Measurements from ENCODE around the gene NYAP2.

DNA sequence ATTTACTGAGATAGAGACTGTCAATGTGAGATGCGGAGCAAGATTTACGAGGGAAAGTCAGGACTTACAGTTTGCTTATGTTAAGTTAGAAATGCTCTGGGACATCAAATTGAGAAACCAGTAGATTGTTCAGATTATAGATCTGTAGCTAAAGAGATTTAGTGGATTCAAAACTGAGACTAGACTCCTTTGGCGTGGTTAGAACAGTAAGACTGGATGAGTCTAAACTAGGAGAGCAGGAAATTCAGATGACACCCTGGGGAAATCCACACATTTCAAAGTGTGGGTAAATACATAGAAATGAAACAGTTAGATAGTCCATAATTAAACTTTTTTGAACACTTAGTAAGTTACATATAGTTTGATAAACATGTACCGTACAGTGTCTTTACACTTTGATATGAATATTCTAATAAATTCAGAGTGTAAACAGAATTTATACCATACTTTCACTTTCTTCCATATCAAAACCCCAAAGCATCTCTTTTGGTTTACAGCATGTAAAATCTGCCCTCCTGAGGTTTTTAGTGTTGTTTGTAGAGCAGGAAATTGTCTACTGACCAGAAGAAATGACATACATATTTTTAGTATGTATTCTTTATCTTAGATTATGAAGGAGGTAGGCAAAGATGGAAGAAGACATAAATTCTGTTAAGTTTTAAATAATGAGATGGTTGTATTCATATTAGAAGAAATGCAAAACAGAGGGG, 231.5 kb downstream of the NYAP2 start:
- TF ChIP-seq, protein P1, sequence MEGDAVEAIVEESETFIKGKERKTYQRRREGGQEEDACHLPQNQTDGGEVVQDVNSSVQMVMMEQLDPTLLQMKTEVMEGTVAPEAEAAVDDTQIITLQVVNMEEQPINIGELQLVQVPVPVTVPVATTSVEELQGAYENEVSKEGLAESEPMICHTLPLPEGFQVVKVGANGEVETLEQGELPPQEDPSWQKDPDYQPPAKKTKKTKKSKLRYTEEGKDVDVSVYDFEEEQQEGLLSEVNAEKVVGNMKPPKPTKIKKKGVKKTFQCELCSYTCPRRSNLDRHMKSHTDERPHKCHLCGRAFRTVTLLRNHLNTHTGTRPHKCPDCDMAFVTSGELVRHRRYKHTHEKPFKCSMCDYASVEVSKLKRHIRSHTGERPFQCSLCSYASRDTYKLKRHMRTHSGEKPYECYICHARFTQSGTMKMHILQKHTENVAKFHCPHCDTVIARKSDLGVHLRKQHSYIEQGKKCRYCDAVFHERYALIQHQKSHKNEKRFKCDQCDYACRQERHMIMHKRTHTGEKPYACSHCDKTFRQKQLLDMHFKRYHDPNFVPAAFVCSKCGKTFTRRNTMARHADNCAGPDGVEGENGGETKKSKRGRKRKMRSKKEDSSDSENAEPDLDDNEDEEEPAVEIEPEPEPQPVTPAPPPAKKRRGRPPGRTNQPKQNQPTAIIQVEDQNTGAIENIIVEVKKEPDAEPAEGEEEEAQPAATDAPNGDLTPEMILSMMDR (IDR thresholded peaks at IDR 0.05; ENCODE audit: low read length): no peak
- TF ChIP-seq EZH2 (IDR thresholded peaks at IDR 0.05; ENCODE audit: borderline replicate concordance, low read length): no peak
